Neural cell (in vitro differentiated cells): Measurements from ENCODE around the gene MAPK9. TPM values are rescaled to one million over a fixed set of nuclear protein-coding genes. Genes with fewer than 3 reads are reported as not detected.

Experiments
- H2AFZ ChIP-seq: fragments of 200-600, 300-800 bp; sonication (generic), shearing (Covaris generic); 2 replicates; pipeline ENCODE4 v1.6.0; 2014; ENCODE audit warnings: low read depth, mild to moderate bottlenecking, antibody characterized with exemption, low read length, moderate library complexity
- H3F3A ChIP-seq: fragments of 200-600 bp; shearing (Covaris generic); 2 replicates; pipeline ENCODE4 v1.6.1; 2016; ENCODE audit warnings: mild to moderate bottlenecking, moderate library complexity, mixed read lengths, antibody characterized with exemption, low read length; ENCODE audit not compliant: insufficient read depth, poor library complexity, severe bottlenecking
- H3K27ac ChIP-seq: fragments of 200-600, 300-800 bp; sonication (generic), shearing (Covaris generic); 2 replicates; pipeline ENCODE4 v1.5.1; 2014; ENCODE audit warnings: mild to moderate bottlenecking, low read length, moderate library complexity
- H3K27me3 ChIP-seq: fragments of 300-800, 200-600 bp; sonication (generic), shearing (Covaris generic); 2 replicates; pipeline ENCODE4 v1.6.0; 2014; ENCODE audit warnings: mild to moderate bottlenecking, low read depth, low read length, moderate library complexity; ENCODE audit not compliant: insufficient read depth
- H3K36me3 ChIP-seq: fragments of 300-800, 200-600 bp; sonication (generic), shearing (Covaris generic); 2 replicates; pipeline ENCODE4 v1.5.1; 2014; ENCODE audit warnings: mild to moderate bottlenecking, antibody characterized with exemption, low read length, moderate library complexity; ENCODE audit not compliant: insufficient read depth
- H3K4me2 ChIP-seq: fragments of 300-800, 200-600 bp; sonication (generic), shearing (Covaris generic); 2 replicates; pipeline ENCODE4 v1.6.0; 2014; ENCODE audit warnings: mild to moderate bottlenecking, low read length
- H3K4me3 ChIP-seq: fragments of 300-800, 200-600 bp; sonication (generic), shearing (Covaris generic); 2 replicates; pipeline ENCODE4 v1.5.1; 2014; ENCODE audit warnings: mild to moderate bottlenecking, low read length, moderate library complexity
- H3K79me2 ChIP-seq: fragments of 200-600 bp; shearing (Covaris generic); replicated peaks from 2 replicates; pipeline ENCODE4 v1.6.0; 2014; ENCODE audit warnings: mild to moderate bottlenecking, low read length, moderate library complexity; ENCODE audit not compliant: insufficient read depth
- H3K9ac ChIP-seq: fragments of 300-800, 200-600 bp; sonication (generic), shearing (Covaris generic); 2 replicates; pipeline ENCODE4 v1.6.1; 2016; ENCODE audit warnings: mild to moderate bottlenecking, low read length, mixed read lengths
- H3K9me2 ChIP-seq: fragments of 200-600 bp; shearing (Covaris generic); 2 replicates; pipeline ENCODE4 v1.6.1; 2016; ENCODE audit warnings: mild to moderate bottlenecking, low read length, mixed read lengths; ENCODE audit not compliant: insufficient read depth
- H3K9me3 ChIP-seq: fragments of 200-600, 300-800 bp; sonication (generic), shearing (Covaris generic); 2 replicates; pipeline ENCODE4 v1.6.1; 2016; ENCODE audit warnings: mild to moderate bottlenecking, mixed run types, low read length, moderate library complexity, mixed read lengths
- H4K20me1 ChIP-seq: fragments of 200-600 bp; shearing (Covaris generic); 2 replicates; pipeline ENCODE4 v1.6.1; 2016; ENCODE audit warnings: mild to moderate bottlenecking, mixed run types; ENCODE audit not compliant: insufficient read depth
- CTCF ChIP-seq: fragments of 450-650 bp; IDR thresholded peaks from 2 replicates; pipeline ENCODE4 v1.5.1; 2014; ENCODE audit warnings: antibody characterized with exemption, mild to moderate bottlenecking, moderate library complexity; ENCODE audit not compliant: poor library complexity, severe bottlenecking
- EP300 ChIP-seq: fragments of 450-650 bp; conservative IDR thresholded peaks from 2 replicates; pipeline ENCODE4 v1.6.1; 2014; ENCODE audit warnings: antibody characterized with exemption, mild to moderate bottlenecking, moderate library complexity; ENCODE audit not compliant: poor library complexity, severe bottlenecking
- EZH2 ChIP-seq: fragments of 200-600, 300-800 bp; shearing (Covaris generic), sonication (generic); IDR thresholded peaks from 2 replicates; pipeline ENCODE4 v1.6.1; 2014; ENCODE audit warnings: antibody characterized with exemption, low read length, borderline replicate concordance, mild to moderate bottlenecking; ENCODE audit not compliant: insufficient read depth, poor library complexity, severe bottlenecking
- MXI1 ChIP-seq: fragments of 450-650 bp; conservative IDR thresholded peaks from 2 replicates; pipeline ENCODE4 v1.6.1; 2014; ENCODE audit warnings: antibody characterized with exemption, mild to moderate bottlenecking; ENCODE audit not compliant: poor library complexity, severe bottlenecking
- POLR2AphosphoS5 ChIP-seq: IDR thresholded peaks from 2 replicates; pipeline ENCODE4 v1.6.1; 2012
- RAD21 ChIP-seq: fragments of 450-650 bp; conservative IDR thresholded peaks from 2 replicates; pipeline ENCODE4 v1.6.1; 2014; ENCODE audit warnings: antibody characterized with exemption, mild to moderate bottlenecking, moderate library complexity
- REST ChIP-seq: IDR thresholded peaks from 2 replicates; pipeline ENCODE4 v1.6.1; 2012; ENCODE audit warnings: borderline replicate concordance
- SMC3 ChIP-seq: fragments of 450-650 bp; conservative IDR thresholded peaks from 2 replicates; pipeline ENCODE4 v1.6.1; 2014; ENCODE audit warnings: antibody characterized with exemption, mild to moderate bottlenecking, moderate library complexity; ENCODE audit not compliant: poor library complexity
- TAF1 ChIP-seq: IDR thresholded peaks from 2 replicates; pipeline ENCODE4 v1.6.1; 2012; ENCODE audit warnings: low read depth
- polyA plus RNA-seq: library from polyadenylated mRNA; depleted of rRNA; stranded (reverse); fragments of >200 nt; gene quantifications from 2 replicates; pipeline ENCODE4 v1.2.3, GENCODE V29; 2014

Gene MAPK9
- polyA plus RNA-seq, 1 donor from 2014 or later = 73.9 TPM

DNA sequence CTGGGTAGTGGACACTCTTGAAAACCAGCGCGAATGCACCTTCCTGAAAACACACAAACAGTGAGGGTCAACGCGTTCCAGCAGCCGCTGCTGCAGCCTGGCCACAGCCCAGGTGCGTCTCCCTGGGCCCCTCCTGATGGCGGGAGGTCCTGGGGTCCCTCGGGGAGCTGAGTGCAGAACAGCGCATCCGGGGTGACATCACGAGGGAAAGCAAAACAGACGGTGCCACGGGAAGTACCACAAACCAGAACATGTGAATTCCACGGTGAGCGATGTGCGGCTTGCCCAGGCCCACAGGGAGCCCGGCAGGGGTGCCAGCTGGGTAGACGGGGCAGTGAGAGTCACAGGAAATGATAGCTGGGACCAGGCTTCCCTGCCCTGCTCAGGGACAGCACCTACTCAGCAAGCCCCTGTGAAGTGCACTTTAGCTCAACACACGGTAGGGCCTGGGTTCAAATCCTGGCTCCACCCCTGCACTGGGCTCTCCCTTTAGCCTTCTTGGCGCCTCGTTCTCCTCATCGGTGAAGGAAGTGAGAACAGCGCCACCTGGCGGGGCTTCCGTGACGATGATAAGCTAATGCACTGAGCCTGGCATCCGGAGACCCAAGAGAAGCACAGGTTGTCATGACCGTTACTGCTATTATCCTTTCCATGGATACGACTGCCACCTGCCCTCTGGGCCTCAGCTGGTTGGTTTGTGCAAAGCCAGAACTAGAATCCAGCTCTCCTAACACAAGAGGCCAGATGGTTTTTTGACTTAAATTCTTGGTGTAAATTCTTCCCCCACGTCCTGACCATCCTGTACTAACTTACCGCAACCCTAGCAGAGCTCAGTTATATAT is 36.6 kb upstream of the MAPK9 start:
- H3K27ac ChIP-seq = no peak overlapping the region
- H3F3A ChIP-seq = no peaks in the 10 kb centered on the region
- TF ChIP-seq RAD21 (no peak), MXI1 (no peak), TAF1 (no peak), REST (no peak), CTCF (peak; percentile 57), EP300 (no peak), SMC3 (peak; percentile 33), EZH2 (no peak)
- H3K9me3 ChIP-seq = no peaks in the 10 kb centered on the region
- H2AFZ ChIP-seq = no peak overlapping the region
- no peaks in the 10 kb centered on the region for H3K79me2 ChIP-seq
- no peak overlapping the region for H3K4me3 ChIP-seq
- no peaks in the 10 kb centered on the region for H3K36me3 ChIP-seq
- no peaks in the 10 kb centered on the region for H3K9me2 ChIP-seq
- no peak overlapping the region for H3K9ac ChIP-seq
- H3K27me3 ChIP-seq = no peaks in the 10 kb centered on the region
- H4K20me1 ChIP-seq = no peaks in the 10 kb centered on the region
- H3K4me2 ChIP-seq = no peak overlapping the region

- TF ChIP-seq TAF1 = no peak
- no peak for TF ChIP-seq MXI1
- no peak for TF ChIP-seq EZH2
- no peak for TF ChIP-seq EP300
- TF ChIP-seq REST = no peak
- no peak for TF ChIP-seq POLR2AphosphoS5
- no peak for TF ChIP-seq RAD21
- no peak for TF ChIP-seq SMC3
- TF ChIP-seq CTCF = no peak
- no peak overlapping the region for H2AFZ ChIP-seq
- H3K9me2 ChIP-seq = no peaks in the 10 kb centered on the region
- H3K27ac ChIP-seq = no peak overlapping the region
- H3K4me2 ChIP-seq = no peak overlapping the region
- no peaks in the 10 kb centered on the region for H3K36me3 ChIP-seq
- no peaks in the 10 kb centered on the region for H4K20me1 ChIP-seq
- H3K9ac ChIP-seq = no peak overlapping the region
- no peaks in the 10 kb centered on the region for H3K79me2 ChIP-seq
- no peaks in the 10 kb centered on the region for H3F3A ChIP-seq
- no peaks in the 10 kb centered on the region for H3K9me3 ChIP-seq
- H3K27me3 ChIP-seq = no peaks in the 10 kb centered on the region
- no peak overlapping the region for H3K4me3 ChIP-seq
Measured at GRCh38 chr5:180326989-180327565, 35.2 kb upstream of the MAPK9 start.
